GM12801 (cell line): Measurements from ENCODE around the gene PHETA1.

Experiments used
- CTCF ChIP-seq: IDR thresholded peaks from one replicate; pipeline ENCODE4 v1.5.1; 2011; ENCODE audit warnings: control low read depth; ENCODE audit not compliant: insufficient read length; ENCODE audit errors: extremely low read depth

Gene PHETA1

DNA sequence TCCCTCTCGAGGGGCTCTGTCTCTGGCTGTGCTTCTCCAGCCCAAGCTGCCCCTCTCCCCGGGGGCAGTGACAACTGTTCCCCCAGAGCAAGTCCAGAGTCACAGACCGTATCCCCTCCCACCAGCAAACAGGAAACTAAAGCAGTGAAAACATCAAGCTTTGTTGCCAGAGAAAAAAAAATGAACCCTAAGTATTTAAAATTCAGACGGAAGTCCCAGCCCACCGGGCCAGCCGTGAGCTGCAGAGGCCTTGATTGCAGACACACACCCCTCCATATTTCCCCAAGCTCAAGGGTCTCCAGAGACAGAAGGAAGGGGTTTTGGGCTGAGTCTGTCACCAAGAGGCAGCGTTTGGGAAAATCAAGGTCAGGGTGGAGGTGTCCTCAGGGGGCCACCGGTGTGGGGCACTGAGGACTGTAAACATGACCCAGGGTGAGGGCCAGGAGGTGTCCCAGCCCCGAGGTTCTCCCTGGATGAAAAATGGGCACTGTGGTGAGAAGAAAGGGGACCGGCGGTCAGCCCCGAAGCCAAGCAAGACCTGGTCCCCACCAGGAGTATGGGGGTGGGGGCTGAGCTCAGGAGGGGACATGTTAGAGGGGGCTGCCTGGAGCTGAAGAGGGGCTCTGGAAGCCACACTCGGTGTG is 7.7 kb downstream of the PHETA1 start:
- TF ChIP-seq CTCF, result no peak

GRCh38 chr12:111360325-111360930 is 8.5 kb downstream of the PHETA1 start:
- no peak for TF ChIP-seq CTCF

GRCh38 chr12:111359914-111360276 is 9.0 kb downstream of the PHETA1 start:
- TF ChIP-seq CTCF, result no peak

DNA sequence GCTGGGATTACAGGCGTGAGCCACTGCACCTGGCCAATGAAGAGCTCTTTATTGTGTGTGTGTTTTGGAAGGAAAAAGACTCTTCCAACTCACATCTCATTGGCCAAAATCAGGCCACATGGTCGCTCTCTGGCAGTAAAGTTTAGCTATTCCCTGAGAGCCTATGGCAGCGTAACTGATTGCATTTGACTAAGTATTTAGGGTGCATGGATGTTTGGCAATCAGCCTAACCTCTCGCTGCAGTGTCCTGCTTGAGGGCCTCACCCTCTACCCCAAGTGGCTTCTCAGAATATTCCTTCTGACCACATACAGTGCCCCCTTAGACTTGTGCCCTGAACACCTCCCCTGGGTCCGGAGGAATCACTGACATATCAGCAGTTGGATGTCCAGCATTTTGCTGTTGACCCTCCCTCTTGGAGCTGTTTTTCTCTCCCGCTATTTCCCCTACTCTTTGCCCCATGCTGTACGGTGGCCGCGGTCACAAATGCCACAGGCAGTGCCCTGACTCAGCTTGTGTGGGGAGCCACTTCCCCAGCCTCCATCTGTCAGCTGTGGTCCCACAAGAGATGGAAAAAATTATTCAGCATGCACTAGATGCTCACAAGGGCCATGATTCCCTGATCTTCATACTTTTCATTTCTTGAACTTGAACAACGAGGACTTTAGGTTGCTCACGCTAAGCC is 9.5 kb downstream of the PHETA1 start:
- no peak for TF ChIP-seq CTCF

DNA sequence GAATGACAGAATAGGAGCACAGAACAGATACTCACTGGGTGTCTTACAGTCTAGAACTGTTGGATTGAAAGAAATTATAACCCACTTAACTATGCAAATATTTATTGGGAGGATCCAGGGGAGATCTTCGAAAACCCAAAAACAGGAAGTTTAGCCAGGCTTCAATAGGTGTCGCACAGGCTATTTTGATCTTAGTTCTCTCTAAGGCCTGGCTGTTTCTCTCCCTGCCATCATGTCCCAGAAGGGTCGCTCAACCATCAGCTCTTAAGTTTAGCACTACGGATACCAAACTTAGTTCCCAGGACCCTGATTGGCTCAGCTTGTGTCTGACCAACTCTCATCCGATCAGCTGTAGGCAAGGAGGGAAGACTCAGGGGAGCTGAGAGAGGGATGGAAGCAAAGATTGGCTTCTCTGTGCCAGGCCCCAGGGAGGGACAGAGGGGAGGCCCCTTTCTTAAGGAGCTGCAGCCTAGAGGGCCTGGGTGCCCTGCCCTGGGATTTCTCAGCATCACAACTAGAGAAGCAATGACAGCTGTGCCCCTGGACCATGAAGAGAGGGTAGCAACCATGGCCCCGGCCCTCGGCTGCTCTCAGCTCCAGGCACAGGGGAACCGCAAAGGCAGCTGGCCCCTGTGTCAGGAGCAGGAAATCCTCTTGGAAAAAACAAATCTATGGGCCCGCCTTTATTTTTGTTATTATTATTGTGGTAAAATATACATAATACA is 13.5 kb downstream of the PHETA1 start:
- no peak for TF ChIP-seq CTCF

DNA sequence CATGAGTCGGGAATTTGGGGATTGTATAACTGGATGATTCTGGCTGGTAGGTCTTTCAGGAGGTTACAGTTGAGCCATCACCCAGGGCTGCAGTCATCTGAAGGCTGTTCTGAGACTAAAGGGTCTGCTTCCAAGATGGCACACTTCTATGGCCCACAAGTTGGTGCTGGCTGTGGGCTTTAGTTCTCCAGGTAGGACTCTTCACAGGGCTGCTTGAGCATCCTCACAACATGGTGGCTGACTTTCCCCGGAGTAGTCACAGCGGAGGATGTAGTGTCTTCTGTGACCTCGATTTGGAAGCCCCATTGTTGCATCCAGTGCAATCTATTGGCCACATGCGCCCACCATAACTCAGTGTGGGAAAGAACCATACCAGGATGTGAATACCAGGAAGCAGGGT is 14.4 kb downstream of the PHETA1 start:
- no peak for TF ChIP-seq CTCF

- TF ChIP-seq CTCF, result no peak
Observed at GRCh38 chr12:111353603-111354295, 15.1 kb downstream of the PHETA1 start.
